ENCODE data around the gene DDX27.

The DDX27 gene

DNA sequence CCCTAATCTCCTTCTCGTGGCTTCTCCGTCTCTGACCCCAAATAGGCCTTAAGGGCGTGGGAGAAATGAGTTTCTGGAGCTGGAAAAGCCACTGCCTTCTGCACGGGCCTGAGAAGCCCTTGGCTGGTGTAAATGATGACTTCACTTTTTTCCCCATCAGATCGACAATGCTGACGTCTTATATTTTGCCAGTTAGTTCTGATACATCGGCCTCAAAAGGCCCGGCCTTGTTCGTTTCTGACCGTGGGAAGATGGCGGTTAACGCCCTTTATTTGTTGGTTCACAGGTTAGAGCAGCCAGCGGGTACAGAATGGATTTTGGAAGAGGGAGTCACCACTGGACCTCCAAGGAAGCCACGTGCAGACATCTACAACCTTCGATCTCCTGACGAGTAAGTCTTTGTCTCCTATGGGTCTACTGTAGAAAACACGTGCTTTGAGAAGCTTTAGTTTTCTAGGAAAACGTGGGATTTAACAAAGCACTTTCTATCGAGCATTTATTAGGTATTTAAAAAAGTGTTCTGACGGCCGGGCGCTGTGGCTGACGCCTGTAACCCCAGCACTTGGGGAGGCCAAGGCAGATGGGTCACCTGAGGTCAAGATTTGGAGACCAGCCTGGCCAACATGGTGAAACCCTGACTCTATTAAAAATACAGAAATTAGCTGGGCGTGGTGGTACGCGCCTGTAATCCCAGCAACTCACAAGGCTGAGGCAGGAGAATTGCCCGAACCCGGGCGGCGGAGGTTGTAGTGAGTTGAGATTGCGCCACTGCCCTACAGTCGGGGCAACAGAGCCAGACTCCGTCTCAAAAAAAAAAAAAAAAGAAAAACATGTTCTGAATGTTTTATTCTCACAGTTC is 59.8 kb downstream of the DDX27 start:
- peak; percentile 17 for DNase-seq

GRCh38 chr20:49279677-49280462 is 60.7 kb downstream of the DDX27 start:
- no peak for DNase-seq

- DNase-seq: no peak
Measured at GRCh38 chr20:49280463-49281058, 61.3 kb downstream of the DDX27 start.

GRCh38 chr20:49281059-49281912 is 62.1 kb downstream of the DDX27 start:
- no peak for DNase-seq

GRCh38 chr20:49281913-49282467 is 62.8 kb downstream of the DDX27 start:
- no peak for DNase-seq

DNA sequence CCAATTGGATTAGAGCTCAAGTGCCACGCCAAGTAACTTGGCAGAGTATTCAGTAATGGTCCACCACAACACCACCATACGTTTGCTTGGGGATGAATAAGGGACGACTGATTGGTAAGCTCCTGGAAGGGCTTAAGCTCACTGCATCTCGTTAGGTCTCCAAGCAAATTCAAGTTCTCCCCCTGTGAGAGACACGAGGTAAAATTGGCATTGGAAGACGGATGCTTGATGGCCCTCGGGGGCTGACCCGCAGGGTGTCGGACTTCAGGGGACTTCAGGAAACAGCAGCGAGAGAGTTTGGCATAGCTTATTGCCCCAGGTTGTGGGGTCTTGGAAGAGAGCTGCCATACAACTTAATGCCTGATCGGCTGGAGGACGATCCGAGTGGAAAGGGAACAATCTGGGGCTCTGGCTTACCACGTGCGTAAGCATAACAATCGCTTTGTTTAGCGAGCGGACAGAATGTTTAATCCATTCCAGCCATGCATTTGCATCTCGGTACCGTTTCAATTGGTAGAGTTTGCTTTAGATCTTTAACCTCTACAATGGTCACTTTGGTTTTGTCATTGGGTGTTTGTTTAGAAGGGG is 63.5 kb downstream of the DDX27 start:
- DNase-seq: no peak

GRCh38 chr20:49283176-49283702 is 64.0 kb downstream of the DDX27 start:
- no peak for DNase-seq

GRCh38 chr20:49283703-49284625 is 64.7 kb downstream of the DDX27 start:
- DNase-seq: no peak

DNA sequence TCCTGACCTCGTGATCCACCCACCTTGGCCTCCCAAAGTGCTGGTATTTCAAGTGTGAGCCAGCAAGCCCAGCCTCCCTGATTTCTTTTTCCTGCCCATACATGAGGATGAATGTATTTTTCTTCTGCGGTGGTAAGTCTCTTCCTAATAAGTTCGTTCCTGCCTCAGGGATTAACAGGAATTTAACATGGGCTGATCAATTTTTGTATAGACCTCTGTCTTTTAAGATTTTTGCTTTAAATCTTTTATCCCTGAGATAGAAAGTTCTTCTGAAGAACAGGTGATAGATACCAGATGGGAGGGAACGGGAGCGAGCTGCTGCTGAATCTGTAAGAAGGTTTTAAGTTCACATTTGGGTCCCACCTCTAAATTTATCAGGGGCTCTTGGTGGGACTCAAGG is 65.6 kb downstream of the DDX27 start:
- no peak for DNase-seq

GRCh38 chr20:49285233-49285668 is 66.0 kb downstream of the DDX27 start:
- no peak for DNase-seq

DNA sequence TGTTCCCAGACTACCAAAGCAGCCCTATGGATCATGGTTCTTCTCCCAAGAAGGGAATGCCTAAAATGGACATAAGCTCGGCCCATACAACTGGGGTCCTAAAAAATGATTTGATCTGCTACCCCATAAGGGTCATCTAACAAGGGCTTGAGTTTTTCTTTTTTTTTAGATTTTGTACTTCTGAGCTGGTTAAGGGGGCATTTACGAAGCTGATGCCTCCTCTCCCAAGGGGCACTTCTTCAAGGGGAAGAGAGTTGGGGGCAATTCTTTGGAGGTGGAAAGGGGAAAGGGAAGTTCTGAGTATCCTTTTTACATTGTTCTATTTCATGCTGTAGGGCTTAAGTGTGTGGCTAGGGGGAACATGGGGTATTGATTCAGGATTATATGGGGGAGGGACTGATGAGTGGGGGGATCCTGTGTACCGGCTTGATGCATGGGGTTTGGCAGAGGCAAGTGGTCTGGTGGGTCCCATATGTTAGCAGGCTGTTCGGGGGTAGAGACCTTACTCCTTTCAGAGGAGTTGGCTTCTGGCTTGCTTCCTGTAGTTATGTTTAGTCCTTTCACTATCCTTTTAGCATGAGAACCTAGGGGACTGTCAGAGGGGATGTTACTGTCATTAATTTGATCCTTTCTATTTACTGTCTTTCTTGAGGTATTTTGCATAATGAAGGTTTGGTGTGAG is 66.7 kb downstream of the DDX27 start:
- no peak for DNase-seq

GRCh38 chr20:49286689-49287551 is 67.7 kb downstream of the DDX27 start:
- no peak for DNase-seq

- no peak for DNase-seq
Measured at GRCh38 chr20:49287555-49288249, 68.5 kb downstream of the DDX27 start.

DNA sequence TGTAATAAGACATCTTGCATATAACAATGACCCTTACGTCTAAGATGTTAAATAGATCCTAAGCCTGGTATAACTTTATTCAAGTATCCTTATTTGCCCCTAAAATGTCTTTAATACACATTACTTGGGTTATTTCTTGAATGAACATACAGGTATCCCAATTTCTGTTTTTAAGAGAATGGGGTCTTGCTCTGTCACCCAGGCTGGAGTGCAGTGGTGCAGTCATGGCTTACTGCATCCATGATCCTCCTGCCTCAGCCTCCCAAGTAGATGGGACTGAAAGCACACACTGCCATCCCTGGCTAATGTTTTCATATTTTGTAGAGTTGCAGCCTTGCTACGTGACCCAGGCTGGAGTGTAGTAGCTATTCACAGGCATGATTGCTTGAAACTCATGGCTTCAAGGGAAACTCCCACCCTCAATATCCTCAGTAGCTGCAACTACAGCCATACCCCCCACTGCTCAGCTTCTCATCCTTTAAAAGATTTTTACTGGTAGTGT is 69.1 kb downstream of the DDX27 start:
- no peak for DNase-seq

DNA sequence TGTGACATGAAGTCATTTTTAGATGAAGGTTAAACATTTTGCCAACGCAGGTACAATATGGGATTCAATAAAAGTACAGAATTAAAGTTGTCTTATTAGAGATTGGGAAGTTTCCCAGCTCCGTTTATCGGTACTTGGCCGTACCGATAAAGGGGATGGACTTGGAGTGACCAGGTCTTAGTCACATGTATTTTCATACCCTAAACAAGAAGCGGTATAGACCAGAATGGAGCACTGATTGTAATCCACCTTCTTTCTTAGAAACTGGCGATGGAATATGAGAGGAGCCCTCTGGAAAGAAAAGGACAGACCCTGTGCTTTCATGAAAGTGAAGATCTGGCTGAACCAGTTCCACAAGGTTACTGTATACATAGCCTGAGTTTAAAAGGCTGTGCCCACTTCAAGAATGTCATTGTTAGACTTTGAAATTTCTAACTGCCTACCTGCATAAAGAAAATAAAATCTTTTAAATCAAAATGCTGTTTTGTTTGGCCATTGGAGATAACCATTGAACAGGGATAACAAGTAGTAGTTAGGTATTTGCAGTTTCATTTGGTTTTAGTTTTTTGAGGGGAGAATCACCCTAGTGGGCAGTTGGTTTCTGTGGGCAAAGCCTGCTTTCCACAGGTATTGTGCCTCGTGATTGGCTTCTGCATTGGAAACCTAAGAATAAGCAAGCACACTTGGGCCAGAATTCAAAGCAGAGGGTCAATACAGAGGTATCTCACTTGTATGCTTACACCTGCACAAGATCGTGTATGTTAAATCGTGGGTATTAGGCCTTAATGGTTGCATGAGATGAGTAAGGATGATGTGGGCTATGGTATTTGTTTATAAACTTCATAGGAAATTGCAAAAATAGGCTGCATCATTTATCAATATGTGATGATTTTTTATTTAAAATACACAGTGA is 69.8 kb downstream of the DDX27 start:
- DNase-seq: no peak

DNA sequence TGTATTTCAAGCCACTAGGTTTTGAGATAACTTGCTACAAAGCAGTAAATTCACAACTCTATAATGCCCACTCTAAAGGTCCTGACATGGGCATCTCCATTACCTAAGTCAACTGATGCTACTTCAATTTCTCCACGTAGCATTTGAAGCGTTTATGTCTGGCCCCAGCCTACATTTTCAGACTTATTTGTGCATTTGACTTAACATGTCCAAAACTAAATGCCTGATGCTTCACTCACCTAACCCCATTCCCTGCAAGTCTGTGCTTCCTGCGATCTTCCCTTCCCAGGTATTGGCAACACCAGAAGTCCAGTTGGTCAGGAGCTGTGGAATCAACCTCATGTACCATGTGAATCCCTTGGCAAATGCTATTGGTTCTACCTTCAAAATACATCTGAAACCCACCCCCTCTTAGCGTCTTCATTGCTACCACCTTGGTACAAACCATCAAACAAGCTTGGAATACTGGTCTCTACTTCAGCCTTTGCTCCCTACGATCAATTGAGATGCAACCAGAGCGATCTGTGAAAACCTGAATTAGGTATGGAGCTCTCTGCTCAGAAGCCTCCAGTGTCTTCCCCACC is 71.5 kb downstream of the DDX27 start:
- no peak for DNase-seq

- no peak for DNase-seq
Measured at GRCh38 chr20:49291200-49291599, 72.0 kb downstream of the DDX27 start.
